ENCODE data around the gene KCNQ4. TPM values are rescaled to one million over a fixed set of nuclear protein-coding genes. Genes with fewer than 3 reads are reported as not detected.

KCNQ4 gene
- total RNA-seq, 1 experiment from 2014 or later: 2.3 TPM

DNA sequence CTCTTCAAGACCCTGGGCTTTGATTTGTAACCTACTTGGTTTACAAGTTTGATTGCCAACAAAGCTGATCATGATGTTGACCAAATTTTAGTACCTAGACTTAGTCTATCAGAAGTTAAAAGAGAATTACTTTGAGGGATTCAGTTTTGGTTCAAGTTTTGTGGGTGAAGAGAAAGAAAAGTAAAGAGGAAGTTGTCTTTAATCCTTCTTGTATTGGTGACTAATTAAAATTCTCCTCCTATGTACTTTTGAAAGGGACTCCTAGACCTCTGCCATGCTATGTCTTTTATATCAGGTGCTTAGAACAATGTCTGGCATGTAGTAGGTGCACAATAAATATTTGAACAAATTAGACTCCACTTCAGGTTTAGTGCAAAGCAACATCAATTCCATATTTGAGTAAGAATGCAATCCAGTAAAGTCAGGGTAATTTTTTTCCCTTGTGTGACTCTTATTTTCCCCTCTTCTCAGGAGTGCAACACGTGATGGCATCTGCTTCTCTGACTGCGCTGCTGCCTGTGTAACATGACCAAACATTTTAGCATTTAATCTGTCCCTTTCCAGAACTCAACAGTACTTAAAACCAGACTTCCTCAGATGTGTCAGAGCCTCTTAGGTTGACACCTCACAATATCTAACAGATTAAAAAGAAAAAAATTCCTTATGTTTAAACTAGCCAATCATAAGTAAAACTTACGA, 41.1 kb upstream of the KCNQ4 start:
- H3K9me2 ChIP-seq (replicated peaks; ENCODE audit: insufficient read depth, low read length): no peaks in the 10 kb centered on the region
- peak; percentile 57 for DNase-seq
- H3K27me3 ChIP-seq (ENCODE audit: low read length): no peaks in the 10 kb centered on the region
- peaks cover 59% of the 10 kb centered on the region for H3K36me3 ChIP-seq (ENCODE audit: insufficient read depth, low read length)
- no peaks in the 10 kb centered on the region for H3K9me3 ChIP-seq (ENCODE audit: low read length)
- peak overlapping the region; percentile 27; the same call in 1 of the 2 replicates for H3K9ac ChIP-seq (ENCODE audit: low read length)
- H3K4me1 ChIP-seq (ENCODE audit: low read length): peaks cover 88% of the 10 kb centered on the region
- H3K4me2 ChIP-seq (ENCODE audit: low read depth, low read length, poor library complexity, severe bottlenecking): peak overlapping the region; percentile 38
- H3K79me2 ChIP-seq (ENCODE audit: low read length): peaks cover 94% of the 10 kb centered on the region
- no peak overlapping the region for H2AFZ ChIP-seq (ENCODE audit: low read length)
- peak overlapping the region; percentile 98 for H3K27ac ChIP-seq (ENCODE audit: low read length)
- no peak overlapping the region for H3K4me3 ChIP-seq (ENCODE audit: low read length)
- no peaks in the 10 kb centered on the region for H4K20me1 ChIP-seq (ENCODE audit: insufficient read depth, low read depth, low read length)

DNA sequence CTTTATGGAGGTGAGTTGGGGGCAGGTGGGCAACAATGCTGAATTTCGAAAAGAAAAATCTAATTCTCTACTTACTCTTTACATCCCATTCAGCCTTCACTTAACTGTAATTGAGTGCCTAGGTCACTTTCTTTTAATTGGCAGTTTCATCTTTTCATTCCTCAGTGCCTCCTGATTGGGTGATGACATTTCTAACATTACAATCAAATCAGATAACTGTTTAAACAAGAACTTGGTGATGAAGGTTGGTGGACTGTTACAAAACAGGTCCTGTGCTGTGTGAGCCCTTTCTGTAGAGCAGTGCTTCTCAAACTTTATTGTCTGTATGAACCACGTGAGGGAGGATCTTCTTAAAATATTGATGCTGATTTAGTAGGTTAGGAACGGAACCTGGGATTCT, 40.1 kb upstream of the KCNQ4 start:
- peaks cover 94% of the 10 kb centered on the region for H3K79me2 ChIP-seq (ENCODE audit: low read length)
- no peak for DNase-seq
- H3K27me3 ChIP-seq (ENCODE audit: low read length): no peaks in the 10 kb centered on the region
- peaks cover 96% of the 10 kb centered on the region for H3K4me1 ChIP-seq (ENCODE audit: low read length)
- no peaks in the 10 kb centered on the region for H3K9me2 ChIP-seq (replicated peaks; ENCODE audit: insufficient read depth, low read length)
- H3K36me3 ChIP-seq (ENCODE audit: insufficient read depth, low read length): peaks cover 64% of the 10 kb centered on the region
- H4K20me1 ChIP-seq (ENCODE audit: insufficient read depth, low read depth, low read length): no peaks in the 10 kb centered on the region
- H3K4me3 ChIP-seq (ENCODE audit: low read length): no peak overlapping the region
- no peak overlapping the region for H2AFZ ChIP-seq (ENCODE audit: low read length)
- no peak overlapping the region for H3K9ac ChIP-seq (ENCODE audit: low read length)
- peak overlapping the region; percentile 98 for H3K27ac ChIP-seq (ENCODE audit: low read length)
- H3K9me3 ChIP-seq (ENCODE audit: low read length): no peaks in the 10 kb centered on the region
- no peak overlapping the region for H3K4me2 ChIP-seq (ENCODE audit: low read depth, low read length, poor library complexity, severe bottlenecking)

DNA sequence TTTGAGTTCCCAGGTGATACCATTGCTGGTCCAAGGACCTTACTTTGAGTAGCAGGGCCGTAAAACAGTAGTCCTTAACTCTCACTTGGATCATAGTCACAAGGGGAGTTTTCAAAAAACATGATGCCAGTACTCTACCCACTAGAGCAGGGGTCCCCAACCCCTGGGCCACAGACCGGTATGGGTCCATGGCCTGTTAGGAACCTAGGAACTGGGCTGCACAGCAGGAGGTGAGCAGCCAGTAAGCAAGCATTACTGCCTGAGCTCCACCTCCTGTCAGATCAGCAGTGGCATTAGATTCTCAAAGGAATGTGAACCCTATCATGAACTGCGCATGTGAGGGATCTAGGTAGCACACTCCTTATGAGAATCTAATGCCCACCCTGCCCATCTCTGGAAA, 39.7 kb upstream of the KCNQ4 start:
- Histone ChIP-seq H2AFZ (ENCODE audit: low read length) (no peak overlapping the region), H3K4me2 (ENCODE audit: low read depth, low read length, poor library complexity, severe bottlenecking) (no peak overlapping the region), H3K27ac (ENCODE audit: low read length) (peak overlapping the region; percentile 98), H3K4me3 (ENCODE audit: low read length) (no peak overlapping the region), H3K9me3 (ENCODE audit: low read length) (no peaks in the 10 kb centered on the region), H3K36me3 (ENCODE audit: insufficient read depth, low read length) (peaks cover 64% of the 10 kb centered on the region), H3K4me1 (ENCODE audit: low read length) (peaks cover 96% of the 10 kb centered on the region), H3K79me2 (ENCODE audit: low read length) (peaks cover 93% of the 10 kb centered on the region), H3K27me3 (ENCODE audit: low read length) (no peaks in the 10 kb centered on the region), H3K9me2 (replicated peaks; ENCODE audit: insufficient read depth, low read length) (no peaks in the 10 kb centered on the region), H4K20me1 (ENCODE audit: insufficient read depth, low read depth, low read length) (no peaks in the 10 kb centered on the region), H3K9ac (ENCODE audit: low read length) (no peak overlapping the region)
- DNase-seq: no peak

DNA sequence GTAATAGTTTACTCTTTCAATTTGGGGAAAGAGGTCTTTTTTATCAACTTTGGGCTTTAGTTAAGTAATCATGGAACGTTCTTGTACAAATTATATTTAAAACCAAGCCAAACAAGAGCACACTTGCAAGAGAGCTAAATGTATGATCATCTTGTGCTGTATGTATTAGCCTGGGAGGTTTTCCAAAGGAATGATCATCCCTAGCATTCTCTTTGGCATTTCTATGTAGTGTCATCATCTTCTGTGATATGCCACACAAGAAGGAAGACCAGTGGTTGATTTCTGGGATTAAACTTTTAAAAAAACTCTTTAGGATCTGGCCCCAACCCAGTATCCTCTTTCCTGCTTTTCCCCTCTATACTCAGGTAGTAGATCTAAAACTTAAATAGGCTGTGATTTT, 38.4 kb upstream of the KCNQ4 start:
- peaks cover 91% of the 10 kb centered on the region for H3K79me2 ChIP-seq (ENCODE audit: low read length)
- H3K4me3 ChIP-seq (ENCODE audit: low read length): peak overlapping the region; percentile 50
- no peaks in the 10 kb centered on the region for H3K27me3 ChIP-seq (ENCODE audit: low read length)
- peak overlapping the region; percentile 85 for H3K4me2 ChIP-seq (ENCODE audit: low read depth, low read length, poor library complexity, severe bottlenecking)
- H3K27ac ChIP-seq (ENCODE audit: low read length): peak overlapping the region; percentile 98
- peaks cover 99% of the 10 kb centered on the region for H3K4me1 ChIP-seq (ENCODE audit: low read length)
- peak overlapping the region; percentile 60 for H3K9ac ChIP-seq (ENCODE audit: low read length)
- peaks cover 63% of the 10 kb centered on the region for H3K36me3 ChIP-seq (ENCODE audit: insufficient read depth, low read length)
- H3K9me3 ChIP-seq (ENCODE audit: low read length): no peaks in the 10 kb centered on the region
- DNase-seq: no peak
- no peak overlapping the region for H2AFZ ChIP-seq (ENCODE audit: low read length)
- no peaks in the 10 kb centered on the region for H3K9me2 ChIP-seq (replicated peaks; ENCODE audit: insufficient read depth, low read length)
- no peaks in the 10 kb centered on the region for H4K20me1 ChIP-seq (ENCODE audit: insufficient read depth, low read depth, low read length)

DNA sequence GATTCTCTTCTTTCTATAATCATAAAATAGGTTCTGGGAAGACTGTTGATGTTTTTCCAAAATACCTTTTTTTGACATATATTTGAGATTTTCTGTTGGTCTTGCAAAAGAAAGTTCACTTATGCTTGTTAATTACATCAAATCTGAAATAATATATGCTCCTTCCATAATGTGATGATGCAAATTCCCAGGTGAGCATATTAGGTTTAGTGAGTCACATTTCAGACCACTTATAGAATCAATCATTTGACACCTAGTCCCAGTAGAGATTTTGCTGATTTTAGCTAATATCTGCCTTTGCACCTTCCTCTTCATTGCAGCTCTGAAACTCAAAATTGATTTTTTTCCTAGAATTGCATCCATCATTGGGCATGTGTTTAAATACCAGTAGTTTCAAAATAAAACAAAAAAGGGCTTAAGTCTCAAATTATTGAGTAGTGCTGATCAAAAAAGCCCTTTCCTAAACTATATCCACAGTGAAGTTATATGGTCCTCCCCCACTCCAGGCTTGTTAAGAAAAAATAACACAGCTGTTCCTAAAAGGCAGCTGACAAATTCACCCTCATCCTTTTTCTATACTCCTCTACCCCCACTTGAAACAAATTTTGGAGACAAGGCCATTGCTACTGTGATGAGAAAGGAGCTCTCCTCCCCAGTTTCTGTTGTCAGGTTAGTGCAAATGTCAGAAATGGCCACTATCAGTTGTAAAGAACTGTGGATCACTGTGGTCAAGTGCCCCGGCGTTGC, 37.1 kb upstream of the KCNQ4 start:
- peak; percentile 86 for DNase-seq
- peaks cover 86% of the 10 kb centered on the region for H3K79me2 ChIP-seq (ENCODE audit: low read length)
- peaks cover 98% of the 10 kb centered on the region for H3K4me1 ChIP-seq (ENCODE audit: low read length)
- H3K27ac ChIP-seq (ENCODE audit: low read length): peak overlapping the region; percentile 98
- peak overlapping the region; percentile 85 for H3K4me2 ChIP-seq (ENCODE audit: low read depth, low read length, poor library complexity, severe bottlenecking)
- H3K4me3 ChIP-seq (ENCODE audit: low read length): peak overlapping the region; percentile 50
- peak overlapping the region; percentile 60 for H3K9ac ChIP-seq (ENCODE audit: low read length)
- H3K36me3 ChIP-seq (ENCODE audit: insufficient read depth, low read length): peaks cover 61% of the 10 kb centered on the region
- no peaks in the 10 kb centered on the region for H3K9me3 ChIP-seq (ENCODE audit: low read length)
- no peaks in the 10 kb centered on the region for H4K20me1 ChIP-seq (ENCODE audit: insufficient read depth, low read depth, low read length)
- H3K9me2 ChIP-seq (replicated peaks; ENCODE audit: insufficient read depth, low read length): no peaks in the 10 kb centered on the region
- no peaks in the 10 kb centered on the region for H3K27me3 ChIP-seq (ENCODE audit: low read length)
- H2AFZ ChIP-seq (ENCODE audit: low read length): no peak overlapping the region

GRCh38 chr1:40748841-40749718, 34.5 kb upstream of the KCNQ4 start:
- DNase-seq: peak; percentile 67
- H3K27ac ChIP-seq (ENCODE audit: low read length): peak overlapping the region; percentile 87
- peaks cover 96% of the 10 kb centered on the region for H3K4me1 ChIP-seq (ENCODE audit: low read length)
- H3K4me3 ChIP-seq (ENCODE audit: low read length): peak overlapping the region; percentile 3; the same call in 1 of the 2 replicates
- no peaks in the 10 kb centered on the region for H3K27me3 ChIP-seq (ENCODE audit: low read length)
- H4K20me1 ChIP-seq (ENCODE audit: insufficient read depth, low read depth, low read length): no peaks in the 10 kb centered on the region
- peaks cover 68% of the 10 kb centered on the region for H3K79me2 ChIP-seq (ENCODE audit: low read length)
- no peak overlapping the region for H2AFZ ChIP-seq (ENCODE audit: low read length)
- no peaks in the 10 kb centered on the region for H3K9me3 ChIP-seq (ENCODE audit: low read length)
- peak overlapping the region; percentile 48 for H3K9ac ChIP-seq (ENCODE audit: low read length)
- H3K36me3 ChIP-seq (ENCODE audit: insufficient read depth, low read length): peaks cover 57% of the 10 kb centered on the region
- H3K4me2 ChIP-seq (ENCODE audit: low read depth, low read length, poor library complexity, severe bottlenecking): peak overlapping the region; percentile 47
- H3K9me2 ChIP-seq (replicated peaks; ENCODE audit: insufficient read depth, low read length): no peaks in the 10 kb centered on the region

DNA sequence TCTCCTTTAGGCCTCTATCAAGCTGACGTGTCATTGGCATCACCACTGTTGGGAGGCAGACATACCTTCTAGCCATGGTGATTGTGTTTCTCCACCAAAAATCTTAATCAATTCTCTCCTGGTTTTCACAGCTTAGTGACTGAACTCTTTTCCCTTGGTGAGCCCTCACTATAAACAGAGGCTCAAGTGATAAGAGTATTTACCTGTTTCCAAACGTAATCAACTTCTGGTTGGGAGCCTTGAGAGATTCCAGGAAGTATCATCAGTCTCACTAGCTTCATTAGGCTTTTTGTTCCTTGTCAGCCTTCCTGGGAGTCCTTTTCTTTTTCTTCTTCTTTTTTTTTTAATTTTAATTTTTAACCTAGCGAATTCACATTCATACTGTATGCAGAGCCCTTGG, 33.8 kb upstream of the KCNQ4 start:
- Histone ChIP-seq H3K9me3 (ENCODE audit: low read length) (no peaks in the 10 kb centered on the region), H4K20me1 (ENCODE audit: insufficient read depth, low read depth, low read length) (no peaks in the 10 kb centered on the region), H3K27me3 (ENCODE audit: low read length) (no peaks in the 10 kb centered on the region), H3K4me1 (ENCODE audit: low read length) (peaks cover 89% of the 10 kb centered on the region), H3K9me2 (replicated peaks; ENCODE audit: insufficient read depth, low read length) (no peaks in the 10 kb centered on the region), H3K4me2 (ENCODE audit: low read depth, low read length, poor library complexity, severe bottlenecking) (peak overlapping the region; percentile 47), H3K36me3 (ENCODE audit: insufficient read depth, low read length) (peaks cover 61% of the 10 kb centered on the region), H3K79me2 (ENCODE audit: low read length) (peaks cover 68% of the 10 kb centered on the region), H2AFZ (ENCODE audit: low read length) (no peak overlapping the region), H3K27ac (ENCODE audit: low read length) (peak overlapping the region; percentile 87), H3K4me3 (ENCODE audit: low read length) (peak overlapping the region; percentile 3; the same call in 1 of the 2 replicates), H3K9ac (ENCODE audit: low read length) (peak overlapping the region; percentile 48; the same call in 1 of the 2 replicates)
- no peak for DNase-seq

Measured in Karpas-422 (cell line).